Naive B cell (primary cell): ENCODE results near the gene ZNF502. TPM values are rescaled to one million over a fixed set of nuclear protein-coding genes. Genes with fewer than 3 reads are reported as not detected.

Experiments
- ATAC-seq, 2 donors: fragments of 150-1000 bp; cut with Tn5 transposase; 2 replicates each; pipeline ENCODE4 v1.10.0; 2021; ENCODE audit warnings: low read depth in 2 of 2, mild to moderate bottlenecking in 2 of 2, moderate library complexity in 2 of 2
- DNase-seq: peaks from one replicate; pipeline ENCODE4 v3.0.0; 2022
- H3K27ac Mint-ChIP-seq, 6 donors: one replicate each; pipeline ENCODE4 v1.8.0; 2020 to 2022; ENCODE audit warnings: mild to moderate bottlenecking in 6 of 6, mixed read lengths in 6 of 6, moderate library complexity in 5 of 6, inconsistent platforms in 2 of 6
- H3K27me3 Mint-ChIP-seq, 3 donors: one replicate each; pipeline ENCODE4 v1.8.0; 2021 to 2022; ENCODE audit warnings: mixed read lengths in 3 of 3, mild to moderate bottlenecking in 1 of 3
- H3K36me3 Mint-ChIP-seq, 2 donors: one replicate each; pipeline ENCODE4 v1.8.0; 2020 to 2022; ENCODE audit warnings: mixed read lengths in 2 of 2, inconsistent platforms in 1 of 2, mild to moderate bottlenecking in 1 of 2
- H3K4me1 Mint-ChIP-seq, 3 donors: one replicate each; pipeline ENCODE4 v1.8.0; 2020 to 2022; ENCODE audit warnings: mixed read lengths in 3 of 3, inconsistent platforms in 1 of 3, mild to moderate bottlenecking in 1 of 3, moderate library complexity in 1 of 3
- H3K4me3 Mint-ChIP-seq, 8 donors: one replicate each; pipeline ENCODE4 v1.8.0; 2020 to 2022; ENCODE audit warnings: mild to moderate bottlenecking in 8 of 8, mixed read lengths in 8 of 8, moderate library complexity in 8 of 8, inconsistent platforms in 2 of 8
- H3K9me3 Mint-ChIP-seq, 7 donors: one replicate each; pipeline ENCODE4 v1.8.0; 2020 to 2022; ENCODE audit warnings: mixed read lengths in 7 of 7, mild to moderate bottlenecking in 5 of 7, inconsistent platforms in 2 of 7, moderate library complexity in 1 of 7
- polyA plus RNA-seq, 6 donors: library from polyadenylated mRNA; unstranded; fragments of 300-500 nt; fragmentation: Illumina TruSeq; gene quantifications; one replicate each; pipeline ENCODE4 v1.2.3, GENCODE V29; 2021; ENCODE audit warnings: low read depth in 6 of 6

The ZNF502 gene
- polyA plus RNA-seq, 6 donors from 2014 or later = 4.6 to 6.0 (median 5.4) TPM

GRCh38 chr3:44722103-44722401 is 9.6 kb downstream of the ZNF502 start:
- Mint-ChIP-seq H3K4me3 (peak overlapping the region in 1 of 8 donors; percentile 35), H3K27me3 (no peaks in the 10 kb centered on the region), H3K4me1 (peaks cover 0 to 4% (median 0%) of the 10 kb centered on the region in 3 donors), H3K9me3 (peaks cover 32 to 92% (median 80%) of the 10 kb centered on the region in 7 donors), H3K27ac (no peak overlapping the region), H3K36me3 (peaks cover 49 to 71% of the 10 kb centered on the region in 2 donors)
- no peak for DNase-seq
- ATAC-seq = no peak

- H3K36me3 Mint-ChIP-seq = peaks cover 37 to 55% of the 10 kb centered on the region in 2 donors
- no peaks in the 10 kb centered on the region for H3K27me3 Mint-ChIP-seq
- H3K4me1 Mint-ChIP-seq = peaks cover 7 to 16% (median 14%) of the 10 kb centered on the region in 3 donors
- ATAC-seq (peak; percentile 98), DNase-seq (peak; percentile 79)
- H3K9me3 Mint-ChIP-seq = peaks cover 16 to 89% (median 74%) of the 10 kb centered on the region in 7 donors
- H3K4me3 Mint-ChIP-seq = peak within 1 kb of the TSS; percentile 95 to 99 (median 96)
- peak within 1 kb of the TSS; percentile 75 to 98 (median 92) for H3K27ac Mint-ChIP-seq
Measured at GRCh38 chr3:44729384-44729910, 17.0 kb downstream of the ZNF502 start, which contains the start of gene ZNF501. Gene ZNF501, plus strand, starts transcription at chr3:44729635. Its CDS starts 4,787 bp downstream, at chr3:44734422.

GRCh38 chr3:44734646-44735168 is 22.2 kb downstream of the ZNF502 start:
- H3K27me3 Mint-ChIP-seq = no peaks in the 10 kb centered on the region
- ATAC-seq (no peak), DNase-seq (no peak)
- H3K36me3 Mint-ChIP-seq = peaks cover 38 to 52% of the 10 kb centered on the region in 2 donors
- H3K4me1 Mint-ChIP-seq = peaks cover 0 to 7% (median 6%) of the 10 kb centered on the region in 3 donors
- no peak overlapping the region for H3K4me3 Mint-ChIP-seq
- H3K9me3 Mint-ChIP-seq = peaks cover 23 to 89% (median 80%) of the 10 kb centered on the region in 7 donors
- no peak overlapping the region for H3K27ac Mint-ChIP-seq

GRCh38 chr3:44761101-44761423 is 48.6 kb downstream of the ZNF502 start:
- peak overlapping the region; percentile 85 to 98 (median 94) for H3K4me3 Mint-ChIP-seq
- peak in 1 of 2 donors; percentile 18 for ATAC-seq
- peak overlapping the region; percentile 91 to 97 (median 95) for H3K27ac Mint-ChIP-seq
- H3K36me3 Mint-ChIP-seq = peaks cover 16 to 19% of the 10 kb centered on the region in 2 donors
- H3K4me1 Mint-ChIP-seq = peaks cover 18 to 40% (median 34%) of the 10 kb centered on the region in 3 donors
- H3K9me3 Mint-ChIP-seq = peaks cover 0 to 14% (median 7%) of the 10 kb centered on the region in 7 donors
- DNase-seq = no peak
- no peaks in the 10 kb centered on the region for H3K27me3 Mint-ChIP-seq

GRCh38 chr3:44761424-44762169 is 49.1 kb downstream of the ZNF502 start, which contains the start of the genes KIAA1143 and KIF15:
Gene KIAA1143, minus strand, starts transcription at chr3:44761619. Its CDS starts 17 bp downstream, at chr3:44761602.
Gene KIF15, plus strand, starts transcription at chr3:44761794. Its CDS starts 72 bp downstream, at chr3:44761866.
- H3K9me3 Mint-ChIP-seq = peaks cover 0 to 14% (median 7%) of the 10 kb centered on the region in 7 donors
- H3K36me3 Mint-ChIP-seq = peaks cover 16 to 19% of the 10 kb centered on the region in 2 donors
- peak within 1 kb of the TSS; percentile 91 to 97 (median 95) for H3K27ac Mint-ChIP-seq
- H3K4me1 Mint-ChIP-seq = peaks cover 18 to 40% (median 34%) of the 10 kb centered on the region in 3 donors
- peak; percentile 98 to 99 for ATAC-seq
- no peaks in the 10 kb centered on the region for H3K27me3 Mint-ChIP-seq
- H3K4me3 Mint-ChIP-seq = peak within 1 kb of the TSS; percentile 85 to 98 (median 94)
- peak; percentile 95 for DNase-seq

- H3K36me3 Mint-ChIP-seq = peaks cover 14 to 15% of the 10 kb centered on the region in 2 donors
Measured at GRCh38 chr3:44762170-44762677, 49.8 kb downstream of the ZNF502 start.

GRCh38 chr3:44762690-44763089 is 50.2 kb downstream of the ZNF502 start:
- Mint-ChIP-seq H3K27ac (no peak overlapping the region), H3K9me3 (peaks cover 0 to 11% (median 2%) of the 10 kb centered on the region in 7 donors)
- no peak for DNase-seq

More at GRCh38 chr3:44762170-44762677, 49.8 kb downstream of the ZNF502 start:
- H3K27ac Mint-ChIP-seq = peak overlapping the region in 2 of 6 donors; percentile 91 to 92
- H3K27me3 Mint-ChIP-seq = no peaks in the 10 kb centered on the region
- H3K9me3 Mint-ChIP-seq = peaks cover 0 to 14% (median 6%) of the 10 kb centered on the region in 7 donors
- peak overlapping the region; percentile 85 to 98 (median 94) for H3K4me3 Mint-ChIP-seq
- H3K4me1 Mint-ChIP-seq = peaks cover 15 to 36% (median 31%) of the 10 kb centered on the region in 3 donors
- DNase-seq = no peak
- no peak for ATAC-seq

GRCh38 chr3:44764248-44764647 is 51.8 kb downstream of the ZNF502 start:
- Mint-ChIP-seq H3K27me3 (no peaks in the 10 kb centered on the region), H3K27ac (no peak overlapping the region), H3K36me3 (no peaks in the 10 kb centered on the region), H3K4me3 (peak overlapping the region in 1 of 8 donors; percentile 13), H3K4me1 (peaks cover 9 to 25% (median 22%) of the 10 kb centered on the region in 3 donors), H3K9me3 (peaks cover 0 to 14% (median 2%) of the 10 kb centered on the region in 7 donors)
- DNase-seq = no peak
- no peak for ATAC-seq

More at GRCh38 chr3:44762690-44763089, 50.2 kb downstream of the ZNF502 start:
- peaks cover 12 to 31% (median 26%) of the 10 kb centered on the region in 3 donors for H3K4me1 Mint-ChIP-seq
- H3K4me3 Mint-ChIP-seq = peak overlapping the region in 7 of 8 donors; percentile 85 to 98 (median 94)
- H3K36me3 Mint-ChIP-seq = peaks cover 9 to 10% of the 10 kb centered on the region in 2 donors
- H3K27me3 Mint-ChIP-seq = no peaks in the 10 kb centered on the region
- ATAC-seq = no peak

- Mint-ChIP-seq H3K27ac (no peak overlapping the region), H3K4me1 (no peaks in the 10 kb centered on the region), H3K36me3 (peaks cover 9 to 16% of the 10 kb centered on the region in 2 donors), H3K4me3 (no peak overlapping the region), H3K9me3 (peaks cover 4 to 42% (median 24%) of the 10 kb centered on the region in 7 donors), H3K27me3 (no peaks in the 10 kb centered on the region)
- ATAC-seq = no peak
- no peak for DNase-seq
Measured at GRCh38 chr3:44771424-44772098, 59.1 kb downstream of the ZNF502 start.

GRCh38 chr3:44772099-44772442 is 59.6 kb downstream of the ZNF502 start:
- ATAC-seq (no peak), DNase-seq (no peak)
- Mint-ChIP-seq H3K36me3 (peaks cover 9 to 16% of the 10 kb centered on the region in 2 donors), H3K27me3 (no peaks in the 10 kb centered on the region), H3K27ac (no peak overlapping the region), H3K9me3 (peaks cover 4 to 42% (median 24%) of the 10 kb centered on the region in 7 donors), H3K4me1 (no peaks in the 10 kb centered on the region), H3K4me3 (no peak overlapping the region)
